Astrocyte of the hippocampus (primary cell): ENCODE results near the gene CNGA1.
A peak's percentile ranks its signal among the peaks of the same experiment; 100 is the strongest.
"Not testable (repeated sequence)": the region's sequence is repeated elsewhere in the genome, so short reads cannot be mapped to it uniquely, and the experiment has no call there.

Experiments
- DNase-seq: peaks from one replicate; pipeline ENCODE4 v3.0.0; 2011; ENCODE audit warnings: low read depth, low spot score

The CNGA1 gene

DNA sequence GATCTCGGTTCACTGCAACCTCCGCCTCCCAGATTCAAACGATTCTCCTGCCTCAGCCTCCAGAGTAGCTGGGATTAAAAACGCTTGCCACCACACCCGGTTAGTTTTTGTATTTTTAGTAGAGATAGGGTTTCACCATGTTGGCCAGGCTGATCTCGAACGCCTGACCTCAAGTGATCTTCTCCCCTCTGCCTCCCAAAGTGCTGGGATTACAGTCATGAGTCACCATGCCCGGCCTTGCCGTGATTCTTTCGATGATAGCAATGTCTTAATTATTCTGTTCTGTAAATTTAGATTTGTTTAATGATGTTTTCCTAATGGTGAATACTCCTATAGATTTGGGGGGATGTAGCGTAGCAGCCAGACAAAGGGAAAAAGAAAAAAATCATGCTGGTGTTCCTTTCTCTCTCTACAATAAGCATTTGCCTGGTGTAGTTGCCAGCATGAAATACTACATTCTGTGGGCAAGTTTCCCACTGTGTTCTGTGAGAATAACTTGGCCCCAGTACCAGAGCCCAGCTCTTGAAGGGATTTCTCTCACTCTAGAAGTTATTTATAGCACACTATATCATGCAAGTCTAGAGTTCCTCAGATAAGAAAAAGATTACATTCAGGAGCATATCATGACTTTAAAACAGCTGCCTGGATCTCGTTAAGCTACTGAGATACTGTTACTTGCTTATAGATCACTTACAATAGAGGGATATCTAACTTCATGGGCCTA is 15.5 kb upstream of the CNGA1 start:
- DNase-seq = peak; percentile 83

- DNase-seq = no peak
Observed at GRCh38 chr4:48030470-48030869, 14.0 kb upstream of the CNGA1 start.

DNA sequence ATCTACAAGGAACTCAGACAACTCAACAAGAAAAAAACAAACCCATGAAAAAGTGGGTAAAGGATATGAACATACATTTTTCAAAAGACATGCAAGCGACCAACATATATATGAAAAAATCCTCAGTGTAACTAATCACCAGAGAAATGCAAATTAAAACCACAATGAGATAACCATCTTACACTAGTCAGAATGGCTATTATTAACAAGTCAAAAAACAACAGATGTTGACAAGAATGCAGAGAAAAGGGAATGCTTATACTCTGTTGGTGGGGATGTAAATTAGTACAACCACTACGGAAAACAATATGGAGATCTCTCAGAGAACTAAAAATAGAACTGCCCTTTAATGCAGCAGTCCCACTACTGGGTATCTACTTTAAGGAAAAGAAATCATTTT is 12.2 kb upstream of the CNGA1 start:
- no peak for DNase-seq

- no peak for DNase-seq
Observed at GRCh38 chr4:48027653-48028052, 11.2 kb upstream of the CNGA1 start.

DNA sequence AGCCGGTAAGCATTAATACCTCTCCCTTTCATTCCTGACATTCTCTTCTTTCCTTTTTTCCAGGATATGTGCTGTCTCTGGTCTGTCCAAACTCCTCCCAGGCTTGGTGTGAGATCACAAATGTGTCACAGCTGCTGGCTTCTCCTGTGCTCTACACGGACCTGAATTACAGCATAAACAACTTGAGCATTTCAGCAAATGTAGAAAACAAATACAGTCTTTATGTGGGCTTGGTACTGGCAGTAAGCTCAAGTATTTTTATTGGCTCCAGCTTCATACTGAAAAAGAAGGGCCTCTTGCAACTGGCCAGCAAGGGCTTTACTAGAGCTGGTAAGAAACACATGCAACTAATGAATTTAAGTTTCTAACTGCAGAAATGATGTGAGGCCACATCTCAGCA is 8.5 kb upstream of the CNGA1 start:
- DNase-seq = peak; percentile 65

GRCh38 chr4:48024522-48024921 is 8.0 kb upstream of the CNGA1 start:
- DNase-seq = peak; percentile 17

DNA sequence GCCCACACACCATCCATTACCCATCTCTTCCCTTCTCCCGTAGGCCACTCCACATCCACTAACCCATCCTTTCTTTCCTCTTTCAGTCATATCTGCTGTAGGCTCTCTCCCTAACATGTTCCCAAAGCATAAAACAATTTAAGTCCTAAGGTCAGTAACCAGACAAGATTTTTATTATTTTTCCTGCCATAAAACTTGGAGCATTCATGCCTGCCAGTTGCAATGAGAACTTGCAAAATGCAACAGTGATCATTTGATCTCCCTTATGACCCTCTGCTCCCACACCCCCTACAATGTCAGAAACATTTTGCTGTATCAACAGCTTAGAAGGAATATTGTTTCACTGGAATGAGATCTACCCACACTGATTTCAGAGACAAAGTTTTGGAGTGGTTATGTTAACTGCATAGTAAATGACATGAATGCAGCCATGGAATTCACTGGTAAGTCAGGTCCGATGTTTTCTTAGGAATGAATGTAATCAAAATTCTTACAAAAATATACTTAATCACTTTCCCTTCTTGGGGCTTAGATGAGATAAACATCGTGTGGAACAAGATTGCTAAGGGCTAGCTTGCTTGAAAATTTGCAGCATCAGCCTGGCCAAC is 5.8 kb upstream of the CNGA1 start:
- no peak for DNase-seq

GRCh38 chr4:48021100-48021499 is 4.6 kb upstream of the CNGA1 start:
- DNase-seq = no peak

- DNase-seq = no peak
Observed at GRCh38 chr4:48018112-48018511, 1.6 kb upstream of the CNGA1 start.

DNA sequence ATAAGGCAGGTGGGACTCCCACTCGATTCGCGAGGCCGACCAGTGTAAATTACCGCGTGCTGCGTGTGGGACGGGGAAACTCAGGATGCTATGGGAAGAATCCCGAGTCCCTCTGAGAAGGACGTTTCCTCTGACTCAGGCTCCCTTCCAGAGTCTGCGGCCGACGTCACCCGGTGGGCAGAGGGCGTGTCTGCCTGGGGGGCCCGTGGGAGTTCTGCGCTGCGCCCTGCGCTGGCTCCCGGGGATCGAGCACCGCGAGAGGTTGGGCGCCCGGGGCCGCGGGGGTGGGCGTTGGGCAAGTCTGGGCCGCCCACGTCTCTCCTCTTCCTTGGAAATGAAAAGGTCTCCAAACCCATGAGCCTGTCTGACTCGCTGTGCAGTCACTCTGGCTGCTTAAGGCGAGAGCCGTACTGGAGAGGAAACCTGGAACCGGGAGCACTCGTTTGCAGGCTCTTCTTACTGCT is 659 bp upstream of the CNGA1 start:
- DNase-seq = peak; percentile 87

GRCh38 chr4:48015678-48016077 is 803 bp downstream of the CNGA1 start:
- DNase-seq = no peak

DNA sequence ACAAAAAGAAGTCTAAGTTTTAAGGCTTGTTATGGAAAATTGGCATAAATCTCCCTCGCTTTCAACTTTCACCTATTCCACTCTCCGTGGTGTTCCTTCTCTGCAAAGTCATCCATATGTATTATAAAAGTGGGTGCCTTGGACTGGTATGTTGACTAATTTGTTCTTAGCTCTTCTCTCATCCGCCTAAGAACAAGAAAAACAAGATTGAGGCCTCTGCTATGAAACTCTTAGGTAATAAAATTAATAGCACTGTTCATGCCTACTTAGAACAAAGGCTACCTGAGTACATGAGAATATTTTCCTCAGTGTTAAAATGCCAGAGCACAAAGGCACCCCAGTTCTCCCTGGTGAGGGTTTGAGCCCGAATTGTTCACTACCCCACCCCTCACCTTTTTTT is 1.3 kb downstream of the CNGA1 start:
- no peak for DNase-seq

DNA sequence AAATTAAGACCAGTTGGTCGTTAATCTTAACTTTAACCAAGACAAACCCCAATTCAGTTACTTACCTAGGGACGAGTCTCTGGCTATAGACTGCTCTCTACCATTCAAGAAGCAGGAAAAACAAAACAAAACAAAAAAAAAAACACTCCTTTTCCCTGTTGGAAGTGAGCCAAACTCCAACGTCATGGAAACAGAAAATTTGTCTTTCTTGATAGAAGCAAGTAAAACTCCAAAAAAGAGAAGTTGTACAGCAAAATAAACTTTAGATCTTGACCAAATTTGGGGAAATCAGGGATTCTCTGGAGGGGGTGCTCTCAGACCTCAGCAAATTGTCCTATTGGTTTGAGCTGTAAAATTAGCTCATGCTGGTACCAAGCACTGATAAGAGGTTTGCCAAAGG is 3.7 kb downstream of the CNGA1 start:
- no peak for DNase-seq

- DNase-seq = no peak
Observed at GRCh38 chr4:48011722-48012121, 4.8 kb downstream of the CNGA1 start.

DNA sequence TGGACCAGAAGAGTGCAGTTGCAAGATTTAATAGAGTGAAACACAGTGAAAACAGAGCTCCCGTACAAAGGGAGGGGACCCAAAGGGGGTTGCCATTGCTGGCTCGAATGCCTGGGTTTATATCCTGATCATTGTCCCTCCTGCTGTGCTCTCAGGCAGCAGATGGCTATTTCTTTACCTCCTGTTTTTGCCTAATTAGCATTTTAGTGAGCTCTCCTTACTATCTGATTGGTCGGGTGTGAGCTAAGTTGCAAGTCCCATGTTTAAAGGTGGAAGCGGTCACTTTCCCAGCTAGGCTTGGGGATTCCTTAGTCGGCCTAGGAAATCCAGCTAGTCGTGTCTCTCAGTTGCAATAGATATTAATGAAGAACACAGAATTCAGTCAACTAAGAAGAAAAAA is 5.6 kb downstream of the CNGA1 start:
- DNase-seq = not testable (repeated sequence)

- peak; percentile 6 for DNase-seq
Observed at GRCh38 chr4:48008021-48008596, 8.4 kb downstream of the CNGA1 start.

DNA sequence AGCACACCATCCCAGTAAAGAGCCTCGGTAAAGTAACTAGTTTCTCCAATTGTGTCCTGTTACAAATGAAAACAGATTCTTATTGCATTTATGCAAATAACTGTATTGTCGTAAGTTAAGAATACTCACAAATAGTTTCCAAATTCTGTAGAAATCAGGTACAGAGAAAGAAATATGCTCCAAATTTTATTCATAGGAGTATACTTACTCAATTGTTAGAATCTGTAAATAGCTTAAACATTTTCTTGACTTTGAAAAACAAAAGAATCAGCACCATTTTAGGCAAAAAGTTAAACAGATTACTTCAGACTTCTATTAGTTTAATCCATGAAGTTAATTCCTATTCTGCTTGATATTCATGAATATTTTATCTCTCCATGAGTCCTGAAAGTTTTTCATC is 10.7 kb downstream of the CNGA1 start:
- DNase-seq = no peak

DNA sequence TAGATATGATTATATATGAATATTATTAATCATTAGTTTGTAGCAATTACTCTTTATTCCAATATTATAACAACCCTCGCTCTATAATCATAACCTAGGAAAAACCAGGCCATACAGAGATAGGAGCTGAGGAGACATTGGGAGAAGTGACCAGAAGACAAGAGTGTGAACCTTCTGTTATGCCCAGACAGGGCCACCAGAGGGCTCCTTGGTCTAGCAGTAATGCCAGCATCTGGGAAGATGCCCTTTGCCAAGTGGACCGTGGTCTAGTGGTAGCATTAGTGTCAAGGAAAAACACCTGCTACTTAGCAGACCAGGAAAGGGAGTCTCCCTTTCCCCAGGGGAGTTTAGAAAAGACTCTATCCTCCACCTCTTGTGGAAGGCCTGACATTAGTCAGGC is 12.9 kb downstream of the CNGA1 start:
- peak; percentile 16 for DNase-seq

DNA sequence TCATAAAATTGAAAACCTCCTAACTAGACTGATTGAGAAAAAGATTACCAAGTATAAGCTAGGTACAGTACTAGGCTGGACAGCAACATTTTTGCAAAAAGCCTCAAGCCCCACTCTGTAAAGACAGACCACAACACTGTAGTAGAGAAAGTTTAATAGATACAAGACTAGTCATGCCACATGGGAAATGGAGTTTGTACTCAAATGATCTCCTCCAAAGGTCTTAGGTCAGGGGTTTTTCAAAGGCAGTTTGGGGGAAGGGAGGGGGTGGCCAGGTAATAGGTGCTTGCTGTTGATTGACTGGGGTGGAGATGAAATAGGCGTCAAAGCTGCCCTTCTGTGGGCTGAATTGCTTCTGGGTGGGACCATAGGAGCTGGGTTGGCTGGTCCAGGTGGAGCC is 14.2 kb downstream of the CNGA1 start:
- DNase-seq = no peak

DNA sequence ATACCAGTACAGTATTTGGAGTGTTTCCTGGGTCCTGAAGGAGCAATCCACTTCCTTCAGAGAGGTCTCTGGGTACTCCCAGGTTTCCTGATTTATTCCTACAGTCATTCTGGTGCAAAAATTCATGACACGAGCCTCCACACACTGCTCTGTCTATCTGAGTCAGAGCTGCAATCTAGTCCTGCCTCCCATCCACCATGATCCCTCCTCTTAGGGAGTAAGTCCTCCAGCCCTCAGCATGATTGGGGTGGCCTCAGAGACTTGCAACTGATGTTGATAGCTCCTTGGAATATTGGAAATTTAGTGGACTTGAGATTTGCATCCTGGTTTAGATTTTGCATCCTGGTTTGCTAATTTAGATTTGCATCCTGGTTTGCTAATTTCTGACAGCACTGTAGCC is 20.5 kb downstream of the CNGA1 start:
- no peak for DNase-seq

GRCh38 chr4:47992475-47992874 is 24.0 kb downstream of the CNGA1 start:
- not testable (repeated sequence) for DNase-seq

DNA sequence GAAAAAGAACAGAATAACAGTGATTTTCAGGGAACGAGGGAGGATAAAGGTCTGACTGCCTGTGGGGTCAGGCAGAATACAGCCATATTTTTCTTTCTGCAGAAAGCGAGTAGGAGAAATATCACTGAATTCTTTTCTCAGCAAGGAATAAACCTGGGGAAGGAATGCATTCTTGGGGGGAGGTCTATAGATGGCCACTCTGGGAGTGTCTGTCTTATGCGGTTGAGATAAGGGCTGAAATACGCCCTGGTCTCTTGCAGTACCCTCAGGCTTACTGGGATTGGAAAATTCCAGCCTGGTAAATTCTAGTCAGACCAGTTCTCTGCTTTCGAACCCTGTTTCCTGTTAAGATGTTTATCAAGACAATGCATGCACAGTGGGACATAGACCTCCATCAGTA is 26.3 kb downstream of the CNGA1 start:
- DNase-seq = no peak

- no peak for DNase-seq
Observed at GRCh38 chr4:47974566-47974965, 41.9 kb downstream of the CNGA1 start.
